H9 (cell line): Measurements from ENCODE around the gene PTDSS2. TPM values are rescaled to one million over a fixed set of nuclear protein-coding genes. Genes with fewer than 3 reads are reported as not detected.
A peak's percentile ranks its signal among the peaks of the same experiment; 100 is the strongest.

Experiments
- DNase-seq: peaks from one replicate; pipeline ENCODE4 v3.0.0-alpha.2; 2017
- H2AFZ ChIP-seq: one replicate; pipeline ENCODE4 v1.6.1; 2013; ENCODE audit warnings: mild to moderate bottlenecking, low read length, control low read depth, moderate library complexity
- H2AK5ac ChIP-seq: 2 replicates; pipeline ENCODE4 v1.6.1; 2013; ENCODE audit warnings: low read length, control low read depth, mixed read lengths; ENCODE audit not compliant: insufficient read length
- H2BK120ac ChIP-seq: one replicate; pipeline ENCODE4 v1.6.1; 2013; ENCODE audit warnings: low read depth, mild to moderate bottlenecking, low read length, control low read depth, inconsistent platforms; ENCODE audit not compliant: poor library complexity, severe bottlenecking
- H2BK12ac ChIP-seq: 2 replicates; pipeline ENCODE4 v1.6.1; 2013; ENCODE audit warnings: low read length, control low read depth, mixed read lengths, low read depth; ENCODE audit not compliant: insufficient read length
- H2BK15ac ChIP-seq: 2 replicates; pipeline ENCODE4 v1.6.1; 2013; ENCODE audit warnings: low read depth, low read length, control low read depth
- H2BK20ac ChIP-seq: one replicate; pipeline ENCODE4 v1.6.1; 2013; ENCODE audit warnings: low read depth, mild to moderate bottlenecking, low read length, control low read depth, inconsistent platforms; ENCODE audit not compliant: poor library complexity, severe bottlenecking
- H2BK5ac ChIP-seq: 2 replicates; pipeline ENCODE4 v1.6.1; 2013; ENCODE audit warnings: low read length, control low read depth, mixed read lengths; ENCODE audit not compliant: insufficient read length
- H3K14ac ChIP-seq: 2 replicates; pipeline ENCODE4 v1.6.1; 2013; ENCODE audit warnings: low read length, control low read depth; ENCODE audit not compliant: insufficient read depth
- H3K18ac ChIP-seq: 2 replicates; pipeline ENCODE4 v1.6.1; 2013; ENCODE audit warnings: low read depth, mild to moderate bottlenecking, mixed read lengths, low read length, control low read depth; ENCODE audit not compliant: insufficient read length
- H3K23ac ChIP-seq: 2 replicates; pipeline ENCODE4 v1.6.1; 2013; ENCODE audit warnings: low read length, control low read depth, mixed read lengths, low read depth; ENCODE audit not compliant: insufficient read length
- H3K23me2 ChIP-seq: 2 replicates; pipeline ENCODE4 v1.6.1; 2013; ENCODE audit warnings: low read depth, mild to moderate bottlenecking, mixed read lengths, low read length, control low read depth; ENCODE audit not compliant: insufficient read length, poor library complexity, severe bottlenecking
- H3K27ac ChIP-seq: 2 replicates; pipeline ENCODE4 v1.5.1; 2013; ENCODE audit warnings: low read length, control low read depth, mixed read lengths, low read depth; ENCODE audit not compliant: insufficient read length
- H3K27me3 ChIP-seq: 2 replicates; pipeline ENCODE4 v1.6.1; 2013; ENCODE audit warnings: low read length, control low read depth, inconsistent platforms; ENCODE audit not compliant: insufficient read depth
- H3K4ac ChIP-seq: 2 replicates; pipeline ENCODE4 v1.6.1; 2013; ENCODE audit warnings: low read depth, mild to moderate bottlenecking, control low read depth, inconsistent platforms, low read length, moderate library complexity
- H3K4me1 ChIP-seq: 2 replicates; pipeline ENCODE4 v1.6.1; 2013; ENCODE audit warnings: low read length, control low read depth, inconsistent platforms; ENCODE audit not compliant: insufficient read depth
- H3K4me2 ChIP-seq: 2 replicates; pipeline ENCODE4 v1.6.1; 2013; ENCODE audit warnings: low read length, control low read depth, mixed read lengths; ENCODE audit not compliant: insufficient read length, insufficient read depth
- H3K56ac ChIP-seq: 2 replicates; pipeline ENCODE4 v1.6.1; 2013; ENCODE audit warnings: low read depth, mild to moderate bottlenecking, mixed read lengths, low read length, control low read depth; ENCODE audit not compliant: insufficient read length
- H3K79me1 ChIP-seq: 2 replicates; pipeline ENCODE4 v1.6.1; 2013; ENCODE audit warnings: low read depth, mild to moderate bottlenecking, moderate library complexity, low read length, control low read depth, inconsistent platforms; ENCODE audit not compliant: insufficient read depth, poor library complexity, severe bottlenecking
- H3K79me2 ChIP-seq: 2 replicates; pipeline ENCODE4 v1.6.1; 2013; ENCODE audit warnings: low read length, control low read depth, inconsistent platforms; ENCODE audit not compliant: insufficient read depth
- H3K9ac ChIP-seq: 2 replicates; pipeline ENCODE4 v1.6.1; 2013; ENCODE audit warnings: low read length, control low read depth, mixed read lengths; ENCODE audit not compliant: insufficient read length; ENCODE audit errors: extremely low read depth
- H3K9me3 ChIP-seq: one replicate; pipeline ENCODE4 v1.6.1; 2013; ENCODE audit warnings: low read depth, low read length, inconsistent platforms; ENCODE audit not compliant: control insufficient read depth
- H3T11ph ChIP-seq: one replicate; pipeline ENCODE4 v1.6.1; 2013; ENCODE audit warnings: mild to moderate bottlenecking, low read length, control low read depth, inconsistent platforms
- H4K20me1 ChIP-seq: one replicate; pipeline ENCODE4 v1.6.1; 2013; ENCODE audit not compliant: control insufficient read depth, insufficient read length, insufficient read depth
- H4K5ac ChIP-seq: 2 replicates; pipeline ENCODE4 v1.6.1; 2013; ENCODE audit warnings: low read depth, mild to moderate bottlenecking, mixed read lengths, low read length, control low read depth; ENCODE audit not compliant: insufficient read length
- H4K8ac ChIP-seq: replicated peaks from 2 replicates; pipeline ENCODE4 v1.6.1; 2013; ENCODE audit warnings: low read length, control low read depth, mixed read lengths, low read depth; ENCODE audit not compliant: insufficient read length
- H4K91ac ChIP-seq: 2 replicates; pipeline ENCODE4 v1.6.1; 2013; ENCODE audit warnings: low read depth, mild to moderate bottlenecking, moderate library complexity, mixed read lengths, low read length, control low read depth; ENCODE audit not compliant: insufficient read length
- H3K27ac Mint-ChIP-seq, 3 experiments: 2 replicates in 2 of 3; 3 replicates in 1 of 3; pipeline ENCODE4 v1.8.0; 2020 to 2021; ENCODE audit warnings: mixed read lengths in 3 of 3, mild to moderate bottlenecking in 1 of 3, moderate library complexity in 1 of 3
- H3K27me3 Mint-ChIP-seq: 2 replicates; pipeline ENCODE4 v1.8.0; 2021; ENCODE audit warnings: low read depth, mild to moderate bottlenecking, moderate library complexity, mixed read lengths
- H3K36me3 Mint-ChIP-seq, 3 experiments: 2 replicates in 2 of 3; 3 replicates in 1 of 3; pipeline ENCODE4 v1.8.0; 2020 to 2021; ENCODE audit warnings: low read depth in 3 of 3, mixed read lengths in 3 of 3; ENCODE audit not compliant: insufficient read depth in 1 of 3
- H3K4me1 Mint-ChIP-seq, 2 experiments: 2 replicates each; pipeline ENCODE4 v1.8.0; 2020; ENCODE audit warnings: mixed read lengths in 2 of 2
- H3K4me3 Mint-ChIP-seq, 2 experiments: 2 replicates in 1 of 2; 3 replicates in 1 of 2; pipeline ENCODE4 v1.8.0; 2020 to 2021; ENCODE audit warnings: mild to moderate bottlenecking in 2 of 2, mixed read lengths in 2 of 2, moderate library complexity in 1 of 2
- H3K9me3 Mint-ChIP-seq, 2 experiments: 2 replicates in 1 of 2; 3 replicates in 1 of 2; pipeline ENCODE4 v1.8.0; 2020; ENCODE audit warnings: mild to moderate bottlenecking in 2 of 2, mixed read lengths in 2 of 2, moderate library complexity in 1 of 2
- CTCF ChIP-seq: fragments of 200-600 bp; sonication (generic); conservative IDR thresholded peaks from 3 replicates; pipeline ENCODE4 v1.8.0; 2021; ENCODE audit warnings: antibody characterized with exemption, mild to moderate bottlenecking
- WGBS: extraction: QIAGEN DNeasy Blood & Tissue Kit; methylation state at CpG from one replicate; pipeline ENCODE4 v1.1.7; 2013; ENCODE audit warnings: missing lambda C conversion rate, low lambda C conversion rate, mixed read lengths; ENCODE audit not compliant: insufficient read length; ENCODE audit errors: extremely low coverage; 5-methylcytosine and 5-hydroxymethylcytosine counted together
- total RNA-seq: library from RNA; stranded (reverse); gene quantifications from 2 replicates; pipeline ENCODE4 v1.2.1, GENCODE V29; 2021

Gene PTDSS2
- total RNA-seq, 1 experiment from 2014 or later = 55.3 TPM

- Histone ChIP-seq H2AFZ (no peak overlapping the region), H2AK5ac (no peak overlapping the region), H3K14ac (no peak overlapping the region), H3T11ph (no peak overlapping the region), H4K8ac (no peak overlapping the region), H2BK120ac (no peak overlapping the region), H3K9me3 (no peaks in the 10 kb centered on the region), H3K18ac (no peak overlapping the region), H2BK20ac (no peak overlapping the region), H3K4me2 (no peak overlapping the region), H3K27me3 (no peaks in the 10 kb centered on the region), H2BK15ac (no peak overlapping the region), H3K23ac (no peak overlapping the region), H4K20me1 (no peaks in the 10 kb centered on the region), H2BK12ac (no peak overlapping the region), H3K9ac (no peak overlapping the region), H3K27ac (no peak overlapping the region), H2BK5ac (no peak overlapping the region), H4K5ac (no peak overlapping the region), H3K4me1 (no peaks in the 10 kb centered on the region), H3K56ac (no peak overlapping the region), H4K91ac (no peak overlapping the region), H3K4ac (no peak overlapping the region), H3K79me2 (no peaks in the 10 kb centered on the region), H3K79me1 (no peaks in the 10 kb centered on the region), H3K23me2 (no peaks in the 10 kb centered on the region)
- H3K36me3 Mint-ChIP-seq = peaks cover 41 to 74% (median 64%) of the 10 kb centered on the region in 3 experiments
- no peak overlapping the region for H3K4me3 Mint-ChIP-seq
- peak overlapping the region in 1 of 3 experiments; percentile 67; a peak in 1 of 7 replicates for H3K27ac Mint-ChIP-seq
- H3K9me3 Mint-ChIP-seq = peaks cover 12% of the 10 kb centered on the region in 2 experiments
- H3K4me1 Mint-ChIP-seq = no peaks in the 10 kb centered on the region
- DNase-seq = peak; percentile 23
- peaks cover 4% of the 10 kb centered on the region; the same call in 1 of the 2 replicates for H3K27me3 Mint-ChIP-seq
- no peak for TF ChIP-seq CTCF
- WGBS = no CpG with 5 or more reads among the region's 39 CpGs
Observed at GRCh38 chr11:498297-499181, 48.5 kb downstream of the PTDSS2 start.
